ENCODE results near the gene LPCAT3. TPM values are rescaled to one million over a fixed set of nuclear protein-coding genes. Genes with fewer than 3 reads are reported as not detected.

LPCAT3 gene
- total RNA-seq, 1 experiment from 2014 or later, result 56.6 TPM

GRCh38 chr12:7061138-7061537, 42.9 kb upstream of the LPCAT3 start:
- POLR2A ChIA-PET (ENCODE audit: low non-redundant PET), result no interaction called here
- H3K4me3 ChIP-seq (ENCODE audit: low read depth, low read length, poor library complexity, severe bottlenecking), result no peak overlapping the region
- intact Hi-C loops (cut with micrococcal nuclease; ENCODE audit: unreplicated experiment), result no loop called here

GRCh38 chr12:7060353-7060954, 42.2 kb upstream of the LPCAT3 start, which contains the start of gene C1S:
Gene C1S (plus strand): TSS chr12:7060718. CDS start chr12:7061913, 1,195 bp downstream.
- Histone ChIP-seq H3K9me3 (ENCODE audit: low read depth, low read length, poor library complexity, severe bottlenecking) (no peaks in the 10 kb centered on the region), H3K27me3 (replicated peaks; ENCODE audit: insufficient read depth, low read depth, low read length, poor library complexity) (no peaks in the 10 kb centered on the region), H3K4me1 (ENCODE audit: insufficient read depth, low read length, poor library complexity, severe bottlenecking) (no peaks in the 10 kb centered on the region), H3K4me3 (ENCODE audit: low read depth, low read length, poor library complexity, severe bottlenecking) (no peak within 1 kb of the TSS), H3K36me3 (ENCODE audit: insufficient read depth, low read length, poor library complexity, severe bottlenecking) (no peaks in the 10 kb centered on the region), H3K27ac (ENCODE audit: low read depth, low read length, poor library complexity, severe bottlenecking) (no peak within 1 kb of the TSS)
- POLR2A ChIA-PET (ENCODE audit: low non-redundant PET), result no interaction called here
- intact Hi-C loops (cut with micrococcal nuclease; ENCODE audit: unreplicated experiment), result no loop called here
- TF ChIP-seq CTCF (conservative IDR thresholded peaks at IDR 0.05; ENCODE audit: low read depth, low read length), result peak; percentile 40
- no peak for TF ChIP-seq EZH2 (IDR thresholded peaks at IDR 0.05; ENCODE audit: borderline replicate concordance, low read depth, low read length, poor library complexity, severe bottlenecking)
- DNase-seq (ENCODE audit: low spot score), result peak; percentile 42
- CTCF ChIA-PET, result no interaction called here
- BruUV-seq (replicated peaks), result no TSS peak

More at GRCh38 chr12:7061138-7061537, 42.9 kb upstream of the LPCAT3 start:
- DNase-seq (ENCODE audit: low spot score), result no peak
- CTCF ChIA-PET, result no interaction called here
- Histone ChIP-seq H3K36me3 (ENCODE audit: insufficient read depth, low read length, poor library complexity, severe bottlenecking) (no peaks in the 10 kb centered on the region), H3K9me3 (ENCODE audit: low read depth, low read length, poor library complexity, severe bottlenecking) (no peaks in the 10 kb centered on the region), H3K27ac (ENCODE audit: low read depth, low read length, poor library complexity, severe bottlenecking) (no peak overlapping the region), H3K27me3 (replicated peaks; ENCODE audit: insufficient read depth, low read depth, low read length, poor library complexity) (no peaks in the 10 kb centered on the region), H3K4me1 (ENCODE audit: insufficient read depth, low read length, poor library complexity, severe bottlenecking) (no peaks in the 10 kb centered on the region)
- TF ChIP-seq CTCF (conservative IDR thresholded peaks at IDR 0.05; ENCODE audit: low read depth, low read length), result no peak
- no peak for TF ChIP-seq EZH2 (IDR thresholded peaks at IDR 0.05; ENCODE audit: borderline replicate concordance, low read depth, low read length, poor library complexity, severe bottlenecking)
- BruUV-seq (replicated peaks), result no TSS peak

GRCh38 chr12:7059780-7060179, 41.5 kb upstream of the LPCAT3 start:
- H3K9me3 ChIP-seq (ENCODE audit: low read depth, low read length, poor library complexity, severe bottlenecking), result no peaks in the 10 kb centered on the region
- intact Hi-C loops (cut with micrococcal nuclease; ENCODE audit: unreplicated experiment), result no loop called here
- no peaks in the 10 kb centered on the region for H3K36me3 ChIP-seq (ENCODE audit: insufficient read depth, low read length, poor library complexity, severe bottlenecking)
- CTCF ChIA-PET, result no interaction called here
- DNase-seq (ENCODE audit: low spot score), result no peak
- POLR2A ChIA-PET (ENCODE audit: low non-redundant PET), result no interaction called here
- no peaks in the 10 kb centered on the region for H3K4me1 ChIP-seq (ENCODE audit: insufficient read depth, low read length, poor library complexity, severe bottlenecking)
- no peak overlapping the region for H3K4me3 ChIP-seq (ENCODE audit: low read depth, low read length, poor library complexity, severe bottlenecking)
- no peak overlapping the region for H3K27ac ChIP-seq (ENCODE audit: low read depth, low read length, poor library complexity, severe bottlenecking)
- no peaks in the 10 kb centered on the region for H3K27me3 ChIP-seq (replicated peaks; ENCODE audit: insufficient read depth, low read depth, low read length, poor library complexity)
- no TSS peak for BruUV-seq (replicated peaks)
- TF ChIP-seq CTCF (conservative IDR thresholded peaks at IDR 0.05; ENCODE audit: low read depth, low read length) (no peak), EZH2 (IDR thresholded peaks at IDR 0.05; ENCODE audit: borderline replicate concordance, low read depth, low read length, poor library complexity, severe bottlenecking) (no peak)
